Spleen (tissue), 7 donors: ENCODE measurements around the gene TRIM63.

ENCODE experiments used
- CTCF ChIP-seq, 11 experiments: fragments of 200-600 bp in 7 of 11; fragments of 450-650 bp in 4 of 11; sonication (generic) in 4 of 11; IDR thresholded peaks in 8 of 11; conservative IDR thresholded peaks in 3 of 11; 1 replicate in 7 of 11; 2 replicates in 4 of 11; pipeline versions ENCODE4 v1.4.0 to v1.8.0; 2016 to 2021; ENCODE audit warnings: antibody characterized with exemption in 11 of 11, inconsistent platforms in 4 of 11, mild to moderate bottlenecking in 1 of 11
- POLR2A ChIP-seq, 3 donors: fragments of 450-650 bp; IDR thresholded peaks; one replicate each; pipeline ENCODE4 v1.5.1; 2017; ENCODE audit warnings: antibody characterized with exemption in 3 of 3, mild to moderate bottlenecking in 1 of 3
- POLR2AphosphoS5 ChIP-seq, 3 donors: sonication (generic); formaldehyde crosslinking; IDR thresholded peaks; one replicate each; pipeline ENCODE4 v1.5.1; 2017; ENCODE audit warnings: antibody characterized with exemption in 3 of 3
- donor health status: DM: no; HTN: no; CAD: no; lungs with moderate emphysema.
- donor health status: DM: no; HTN: no; CAD: no.
- donor health status: DM: no; HTN: no; CAD: no.

GRCh38 chr1:26029864-26030481 is 37.5 kb downstream of the TRIM63 start:
- no peak for TF ChIP-seq CTCF (IDR thresholded peaks at IDR 0.05 in 8 of 11, conservative IDR thresholded peaks at IDR 0.05 in 3 of 11)
- no peak for TF ChIP-seq POLR2AphosphoS5 (IDR thresholded peaks at IDR 0.05)
- no peak for TF ChIP-seq POLR2A (IDR thresholded peaks at IDR 0.05)
